Inferior parietal cortex (tissue), 1 donor: ENCODE results near the gene SPATA32.

Experiments
- DNase-seq: peaks from one replicate; pipeline ENCODE4 v3.0.0-alpha.2; 2016; ENCODE audit errors: extremely low spot score

Gene SPATA32

GRCh38 chr17:45229681-45230409 is 32.0 kb downstream of the SPATA32 start:
- DNase-seq, result no peak

- DNase-seq, result no peak
Observed at GRCh38 chr17:45228763-45229539, 32.9 kb downstream of the SPATA32 start.

- no peak for DNase-seq
Observed at GRCh38 chr17:45227926-45228762, 33.8 kb downstream of the SPATA32 start.

- DNase-seq, result no peak
Observed at GRCh38 chr17:45227101-45227925, 34.6 kb downstream of the SPATA32 start.

GRCh38 chr17:45226576-45226975 is 35.3 kb downstream of the SPATA32 start:
- no peak for DNase-seq

- no peak for DNase-seq
Observed at GRCh38 chr17:45225964-45226530, 35.8 kb downstream of the SPATA32 start.

- no peak for DNase-seq
Observed at GRCh38 chr17:45225051-45225700, 36.7 kb downstream of the SPATA32 start.

- no peak for DNase-seq
Observed at GRCh38 chr17:45224671-45225050, 37.2 kb downstream of the SPATA32 start.

GRCh38 chr17:45223539-45224528 is 38.1 kb downstream of the SPATA32 start:
- no peak for DNase-seq

- no peak for DNase-seq
Observed at GRCh38 chr17:45222996-45223538, 38.8 kb downstream of the SPATA32 start.

- DNase-seq, result no peak
Observed at GRCh38 chr17:45222289-45222995, 39.5 kb downstream of the SPATA32 start.

- no peak for DNase-seq
Observed at GRCh38 chr17:45222014-45222288, 39.9 kb downstream of the SPATA32 start.

GRCh38 chr17:45221081-45222013 is 40.5 kb downstream of the SPATA32 start, which contains the start of gene FMNL1:
Gene FMNL1, plus strand, starts transcription at chr17:45221885. Its CDS starts 240 bp downstream, at chr17:45222125.
- DNase-seq, result no peak

GRCh38 chr17:45220079-45220478 is 41.8 kb downstream of the SPATA32 start:
- no peak for DNase-seq

- DNase-seq, result peak; percentile 94
Observed at GRCh38 chr17:45218895-45219661, 42.8 kb downstream of the SPATA32 start.
